Stimulated activated CD8-positive, alpha-beta memory T cell treated with anti-CD3 and anti-CD28 coated beads, Interleukin-15, amount 100 ng/mL, for 48 hours (primary cell): ENCODE data around the gene C8A.

Experiments used
- DNase-seq, 2 donors: peaks; one replicate each; pipeline ENCODE4 v3.0.0-alpha.2; 2020; ENCODE audit warnings: low read depth in 2 of 2

C8A gene

DNA sequence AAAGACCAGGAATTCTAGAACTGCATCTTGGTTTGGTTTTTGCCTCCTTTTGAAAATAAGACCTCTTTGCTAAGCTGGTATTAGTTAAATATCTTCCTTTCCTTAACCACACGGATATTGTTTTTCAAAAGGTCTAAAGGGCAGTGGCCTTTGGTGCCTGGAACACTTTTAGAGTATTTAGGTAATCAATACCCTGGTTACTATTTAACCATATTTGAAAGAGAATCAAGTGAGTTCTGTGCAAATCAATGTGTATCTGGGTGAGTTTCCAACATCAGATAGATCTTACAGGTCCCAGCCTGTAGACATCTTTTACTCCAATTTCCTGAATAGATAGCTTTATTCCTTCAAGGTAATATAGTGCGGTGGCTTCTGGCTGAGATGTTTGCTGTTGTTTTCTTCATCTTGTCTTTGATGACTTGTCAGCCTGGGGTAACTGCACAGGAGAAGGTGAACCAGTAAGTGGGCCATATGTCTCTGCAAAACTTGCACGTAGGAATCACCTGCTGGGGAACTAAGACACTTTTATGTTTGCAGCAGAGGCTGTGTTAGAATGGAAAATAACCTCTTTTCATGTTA, at the start of gene C8A:
TSS of gene C8A (plus strand) at position 277 of the 579 bp plus-strand sequence. CDS start at position 382, 105 bp downstream.
- DNase-seq: no peak

- DNase-seq: no peak
These were observed 47.8 kb upstream of the C8A start for GRCh38 chr1:56806804-56807203.

GRCh38 chr1:56808410-56808809, 46.2 kb upstream of the C8A start:
- no peak for DNase-seq

DNA sequence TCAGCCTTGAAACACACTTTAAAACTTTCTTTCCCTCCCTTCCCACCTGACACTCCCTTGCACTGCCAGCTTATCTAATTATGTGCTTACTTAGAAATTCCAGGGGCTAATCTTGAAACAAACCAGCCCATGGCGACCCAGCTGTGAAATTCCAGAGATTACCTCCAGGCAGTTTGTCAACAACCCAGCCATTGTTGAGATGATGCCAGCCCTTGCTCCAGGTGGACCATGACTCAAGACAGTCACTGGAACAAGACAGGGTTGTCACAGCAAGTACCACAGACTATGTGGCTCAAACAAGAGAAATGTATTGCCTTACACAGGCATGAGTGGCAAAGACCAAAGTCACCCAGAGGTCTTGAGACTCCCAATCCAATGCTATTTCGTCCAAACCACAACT, 43.3 kb upstream of the C8A start:
- no peak for DNase-seq

DNA sequence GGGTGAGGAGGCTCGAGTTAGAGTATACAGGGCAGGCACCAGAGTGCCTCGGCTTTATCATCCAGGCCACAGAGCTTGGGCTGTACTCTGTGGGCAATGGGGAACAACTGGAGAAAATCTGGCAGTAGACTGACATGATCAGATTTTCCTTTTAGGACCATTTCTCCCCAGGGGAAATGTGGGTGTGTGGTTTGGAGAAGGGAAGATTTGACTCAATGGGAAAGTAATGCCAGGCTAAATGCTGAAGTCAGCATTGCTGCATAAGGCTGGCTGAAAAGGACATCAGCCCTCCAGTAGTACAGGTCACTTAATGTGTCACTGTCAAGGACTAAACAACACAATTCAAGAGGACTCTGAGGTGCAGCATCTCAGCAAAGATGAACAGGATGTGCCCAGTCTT, 40.4 kb upstream of the C8A start:
- no peak for DNase-seq

- DNase-seq: no peak
These were observed 38.3 kb upstream of the C8A start for GRCh38 chr1:56816264-56816663.

GRCh38 chr1:56816909-56817308, 37.7 kb upstream of the C8A start:
- DNase-seq: no peak

DNA sequence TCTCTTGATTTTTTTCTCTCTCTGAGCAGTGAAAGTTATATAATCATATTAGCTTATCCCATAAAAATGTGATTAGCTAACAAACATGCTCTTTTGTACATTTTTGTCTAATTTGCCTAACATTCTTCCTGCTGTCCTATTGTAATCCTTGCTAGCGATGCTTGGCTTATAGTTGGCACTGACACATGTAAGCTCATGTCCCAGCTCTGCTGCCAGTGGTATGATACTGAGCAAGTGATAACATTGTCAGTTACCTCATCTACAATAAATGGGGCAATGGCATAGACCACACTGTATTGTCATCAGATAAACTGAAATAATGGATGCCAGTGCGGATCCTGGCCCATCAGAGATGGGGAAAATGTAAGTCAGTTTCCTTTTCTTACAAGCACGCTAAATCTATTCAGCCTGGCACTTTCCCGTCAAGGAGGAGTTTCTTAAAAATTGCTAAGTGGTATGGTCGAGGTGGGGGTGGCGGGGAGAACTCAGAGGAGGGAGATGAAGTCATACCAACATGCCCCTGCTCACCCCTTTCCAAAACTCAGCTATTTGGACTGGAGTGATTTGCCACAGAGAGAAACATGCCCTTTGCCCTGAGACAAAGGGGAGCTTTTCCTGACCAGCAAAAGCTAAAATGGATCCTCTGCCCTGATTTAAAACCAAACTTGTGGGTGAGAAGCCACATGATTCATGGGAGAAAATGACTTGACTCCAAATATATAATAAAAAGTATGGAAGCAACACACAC, 36.7 kb upstream of the C8A start:
- DNase-seq: no peak

- no peak for DNase-seq
These were observed 35.2 kb upstream of the C8A start, which contains the start of gene FYB2 for GRCh38 chr1:56819387-56819899. Gene FYB2, minus strand, starts transcription at chr1:56819404. Its CDS starts 114 bp downstream, at chr1:56819290.

- peak; percentile 52 to 58 for DNase-seq
These were observed 33.7 kb upstream of the C8A start for GRCh38 chr1:56820755-56821461.

DNA sequence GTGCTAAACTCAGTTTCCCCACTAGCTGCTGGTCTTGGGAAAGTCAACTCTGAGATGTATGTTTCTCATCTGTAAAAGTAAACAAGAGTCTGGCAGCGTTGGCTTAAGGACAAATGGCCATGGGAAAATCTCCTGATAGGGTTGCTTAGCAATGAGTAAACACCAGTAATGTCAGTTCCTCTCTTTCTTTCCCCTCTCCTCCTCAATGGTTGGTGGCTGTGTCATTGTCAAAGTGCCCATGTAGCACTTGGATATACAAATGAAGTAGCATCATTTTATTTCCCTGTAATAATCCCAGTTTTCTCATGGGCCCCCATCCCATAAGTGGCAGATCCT, 33.2 kb upstream of the C8A start:
- no peak for DNase-seq

GRCh38 chr1:56824271-56824670, 30.3 kb upstream of the C8A start:
- DNase-seq: no peak

DNA sequence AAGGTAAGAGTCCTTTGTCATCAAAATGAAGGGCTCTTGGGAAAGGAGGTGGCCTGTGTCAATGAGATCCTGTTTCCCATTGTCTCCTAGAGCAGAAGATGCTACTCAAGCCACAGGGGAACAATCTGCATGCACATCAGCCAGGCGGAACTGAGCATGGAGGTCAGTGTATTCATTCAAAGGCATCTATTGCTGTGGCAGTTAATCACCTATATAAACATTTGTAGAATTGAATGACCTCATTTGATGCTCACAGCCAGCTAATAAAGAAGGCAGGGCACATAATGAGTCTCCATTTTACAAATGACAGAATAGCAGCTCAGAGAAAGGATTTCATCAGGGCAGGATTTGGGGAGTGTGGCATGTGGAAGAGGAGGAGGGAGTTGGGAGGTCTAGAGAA, 29.7 kb upstream of the C8A start:
- no peak for DNase-seq

DNA sequence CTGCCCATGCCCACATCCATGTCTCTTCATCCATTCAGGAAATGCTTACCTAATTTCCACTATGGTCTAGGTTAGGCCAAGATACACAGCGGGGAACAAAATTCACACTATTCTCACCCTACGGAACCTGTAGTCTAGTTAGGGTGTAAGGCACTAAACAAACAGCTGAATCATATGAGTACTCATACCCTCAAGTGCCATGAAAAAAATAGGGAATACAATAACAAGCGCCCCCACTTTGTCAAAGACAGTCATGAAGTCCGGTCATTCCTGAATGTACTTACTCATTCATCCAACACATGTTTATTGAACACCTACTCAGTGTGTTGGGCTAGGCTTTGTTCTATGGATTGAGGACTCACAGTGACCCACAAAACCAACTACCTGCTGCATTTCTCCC, 29.2 kb upstream of the C8A start:
- DNase-seq: no peak

- no peak for DNase-seq
These were observed 26.9 kb upstream of the C8A start for GRCh38 chr1:56827711-56828110.

- DNase-seq: no peak
These were observed 24.5 kb upstream of the C8A start for GRCh38 chr1:56830052-56830451.

- DNase-seq: peak; percentile 22 to 27
These were observed 22.5 kb upstream of the C8A start for GRCh38 chr1:56831871-56832693.

DNA sequence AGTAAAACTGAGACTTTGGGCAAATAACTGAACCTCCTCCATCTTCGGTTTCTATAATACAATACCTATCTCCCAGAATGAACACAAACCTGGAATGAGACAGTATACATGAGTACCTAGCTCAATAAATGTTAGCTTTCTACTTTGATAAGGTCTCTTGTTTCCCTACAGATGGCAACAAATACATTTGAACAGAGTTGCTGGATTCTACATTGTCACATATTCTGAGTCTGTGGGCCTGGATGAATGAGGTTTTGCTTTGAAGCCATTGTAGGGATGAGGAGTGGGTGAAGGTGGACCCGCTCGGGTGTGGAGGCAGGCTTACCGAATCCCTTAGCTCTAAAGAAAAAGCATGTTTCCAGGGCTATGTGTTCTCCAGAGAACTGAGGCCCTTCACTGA, 21.5 kb upstream of the C8A start:
- no peak for DNase-seq

- no peak for DNase-seq
These were observed 20.3 kb upstream of the C8A start for GRCh38 chr1:56834137-56834900.

DNA sequence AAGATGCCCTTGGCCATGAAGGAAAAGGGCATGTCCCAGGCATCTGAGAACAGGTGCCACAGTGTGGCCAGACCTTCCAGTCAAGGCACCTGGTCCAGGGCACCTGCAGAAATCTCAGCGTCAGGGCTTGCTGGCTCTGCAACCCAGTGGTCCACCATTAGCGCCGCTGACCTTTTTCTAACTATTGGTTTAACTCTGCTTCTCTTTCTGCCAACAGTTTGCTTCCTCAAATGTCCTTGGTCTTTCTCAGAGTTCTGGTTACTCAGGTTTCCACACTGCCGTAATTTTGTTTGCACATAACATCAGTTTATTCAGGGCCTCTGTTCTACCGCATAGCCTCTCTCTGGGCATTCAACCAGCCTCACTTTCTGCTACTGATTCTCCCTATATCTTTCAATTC, 18.9 kb upstream of the C8A start:
- no peak for DNase-seq

DNA sequence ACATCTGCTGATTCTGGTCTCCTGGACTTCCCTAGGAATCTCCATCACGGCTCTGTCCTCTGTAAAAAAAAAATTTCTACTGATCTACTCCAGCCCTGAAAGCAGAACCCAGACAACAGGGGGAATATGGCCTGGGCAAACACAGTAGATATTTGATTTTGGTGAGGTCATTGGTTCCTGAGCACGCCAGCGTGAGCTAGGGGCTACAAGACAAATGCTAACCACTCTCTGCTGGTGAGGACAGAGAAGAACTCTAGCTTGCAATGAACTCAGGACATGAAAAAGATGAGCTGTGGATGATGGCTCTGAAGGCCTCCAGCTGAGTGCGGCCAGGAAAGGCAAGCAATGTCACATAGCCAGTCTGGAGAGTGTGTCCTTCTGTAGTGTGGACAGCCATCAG, 18.2 kb upstream of the C8A start:
- DNase-seq: no peak
